ENCODE results near the gene LANCL1. TPM values are rescaled to one million over a fixed set of nuclear protein-coding genes. Genes with fewer than 3 reads are reported as not detected.

LANCL1 gene
- 32.6 TPM for total RNA-seq
- long read RNA-seq, full-length matches to known transcripts, result 36 of 49 reads
- long read RNA-seq, partial matches to known transcripts, result 6 of 49 reads
- long read RNA-seq, other reads (novel, unspliced or antisense), result 7 of 49 reads

GRCh38 chr2:210476194-210477128, at the start of gene LANCL1:
TSS of gene LANCL1 (minus strand) at chr2:210476759. CDS start at chr2:210476396, 363 bp downstream.
- no peaks in the 10 kb centered on the region for H3K9me3 ChIP-seq
- intact Hi-C loops (cut with DNase I), result no loop called here
- peak within 1 kb of the TSS; percentile 83 for H3K27ac ChIP-seq
- ATAC-seq (peak; percentile 100), DNase-seq (peak; percentile 94)
- peaks cover 19% of the 10 kb centered on the region for H3K36me3 ChIP-seq
- no peak for TF ChIP-seq CTCF (IDR thresholded peaks at IDR 0.05)
- peak within 1 kb of the TSS; percentile 75 for H3K4me3 ChIP-seq
- H3K27me3 ChIP-seq (ENCODE audit: low read depth), result no peaks in the 10 kb centered on the region
- peaks cover 13% of the 10 kb centered on the region for H3K4me1 ChIP-seq

GRCh38 chr2:210524533-210524932, 48.0 kb upstream of the LANCL1 start:
- no peak overlapping the region for H3K4me3 ChIP-seq
- H3K27me3 ChIP-seq (ENCODE audit: low read depth), result no peaks in the 10 kb centered on the region
- DNase-seq (no peak), ATAC-seq (no peak)
- intact Hi-C loops (cut with DNase I), result no loop called here
- TF ChIP-seq CTCF (IDR thresholded peaks at IDR 0.05), result no peak
- no peaks in the 10 kb centered on the region for H3K36me3 ChIP-seq
- no peaks in the 10 kb centered on the region for H3K9me3 ChIP-seq
- no peaks in the 10 kb centered on the region for H3K4me1 ChIP-seq
- no peak overlapping the region for H3K27ac ChIP-seq

GRCh38 chr2:210523650-210524289, 47.2 kb upstream of the LANCL1 start:
- H3K4me3 ChIP-seq, result no peak overlapping the region
- H3K27me3 ChIP-seq (ENCODE audit: low read depth), result no peaks in the 10 kb centered on the region
- DNase-seq, result no peak
- no peak for ATAC-seq
- intact Hi-C loops (cut with DNase I), result no loop called here
- H3K36me3 ChIP-seq, result no peaks in the 10 kb centered on the region
- no peak overlapping the region for H3K27ac ChIP-seq
- no peak for TF ChIP-seq CTCF (IDR thresholded peaks at IDR 0.05)
- no peaks in the 10 kb centered on the region for H3K4me1 ChIP-seq
- no peaks in the 10 kb centered on the region for H3K9me3 ChIP-seq

- Histone ChIP-seq H3K4me1 (no peaks in the 10 kb centered on the region), H3K27me3 (ENCODE audit: low read depth) (no peaks in the 10 kb centered on the region), H3K36me3 (no peaks in the 10 kb centered on the region), H3K27ac (no peak overlapping the region), H3K9me3 (no peaks in the 10 kb centered on the region), H3K4me3 (no peak overlapping the region)
- intact Hi-C loops (cut with DNase I), result no loop called here
- ATAC-seq (no peak), DNase-seq (no peak)
- TF ChIP-seq CTCF (IDR thresholded peaks at IDR 0.05), result no peak
Observed at GRCh38 chr2:210522399-210522798, 45.8 kb upstream of the LANCL1 start.

- TF ChIP-seq CTCF (IDR thresholded peaks at IDR 0.05), result no peak
- H3K36me3 ChIP-seq, result no peaks in the 10 kb centered on the region
- DNase-seq, result no peak
- H3K27ac ChIP-seq, result no peak overlapping the region
- H3K4me3 ChIP-seq, result no peak overlapping the region
- H3K4me1 ChIP-seq, result no peaks in the 10 kb centered on the region
- no peak for ATAC-seq
- no peaks in the 10 kb centered on the region for H3K27me3 ChIP-seq (ENCODE audit: low read depth)
- intact Hi-C loops (cut with DNase I), result no loop called here
- no peaks in the 10 kb centered on the region for H3K9me3 ChIP-seq
Observed at GRCh38 chr2:210519594-210519993, 43.0 kb upstream of the LANCL1 start.

All from lower lobe of right lung (tissue), 2 donors.